SK-MEL-5 (cell line): ENCODE results near the gene MYRIP. TPM values are rescaled to one million over a fixed set of nuclear protein-coding genes. Genes with fewer than 3 reads are reported as not detected.
"Not testable (repeated sequence)": the region's sequence is repeated elsewhere in the genome, so short reads cannot be mapped to it uniquely, and the experiment has no call there.

Experiments
- DNase-seq: peaks from one replicate; pipeline ENCODE4 v3.0.0-alpha.2; 2016; ENCODE audit warnings: low read depth, low spot score
- in situ Hi-C: cut with HindIII; loops from 2 replicates; pipeline ENCODE4 v1.10.0; 2016; ENCODE audit warnings: low sequenced_read_pairs, high pct_unique_total_duplicates, low pct_unique_long_range_greater_than_20kb
- polyA plus RNA-seq, 2 experiments: library from polyadenylated mRNA; depleted of rRNA; stranded (reverse); fragments of >200 nt; gene quantifications; 2 replicates each; pipeline ENCODE4 v1.2.3, GENCODE V29; 2015
- total RNA-seq: library from RNA; depleted of rRNA; stranded (reverse); fragments of >200 nt; shearing (Covaris generic); gene quantifications from 2 replicates; pipeline ENCODE4 v1.2.3, GENCODE V29; 2014; rRNA removed

MYRIP gene
- total RNA-seq = 0.08 and 0.21 TPM in 2 replicates
- polyA plus RNA-seq (2015; cell fraction: cytosol; rRNA removed) = 0.25 and 0.26 TPM in 2 replicates
- polyA plus RNA-seq (2015; cell fraction: nucleus; rRNA removed) = 0.10 TPM in 1 of 2 replicates, not detected in the other

- in situ Hi-C loops = no loop called here
- no peak for DNase-seq
Measured at GRCh38 chr3:39809181-39809994, at the start of gene MYRIP. MYRIP (plus strand) TSS chr3:39809609; CDS start chr3:39900817, 91,208 bp downstream.

DNA sequence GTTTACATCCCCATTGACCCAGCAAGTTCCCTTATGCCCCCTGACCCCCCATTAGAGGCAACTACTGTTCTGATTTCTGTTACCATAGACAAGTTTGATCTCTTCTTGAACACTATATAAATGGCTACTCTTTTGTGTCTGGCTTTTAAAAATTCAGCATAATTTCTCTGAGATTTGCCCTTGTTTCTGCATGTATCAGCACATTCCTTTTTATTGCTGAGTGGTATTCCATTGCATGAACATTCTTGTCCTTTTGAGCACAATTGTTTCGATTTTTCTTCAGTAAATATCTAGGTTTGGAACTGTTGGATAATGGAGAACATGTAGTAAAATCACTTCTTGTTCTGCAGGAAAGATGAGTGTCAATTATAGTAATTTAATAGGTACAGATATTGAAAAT is 49.1 kb upstream of the MYRIP start:
- no peak for DNase-seq
- in situ Hi-C loops = no loop called here

DNA sequence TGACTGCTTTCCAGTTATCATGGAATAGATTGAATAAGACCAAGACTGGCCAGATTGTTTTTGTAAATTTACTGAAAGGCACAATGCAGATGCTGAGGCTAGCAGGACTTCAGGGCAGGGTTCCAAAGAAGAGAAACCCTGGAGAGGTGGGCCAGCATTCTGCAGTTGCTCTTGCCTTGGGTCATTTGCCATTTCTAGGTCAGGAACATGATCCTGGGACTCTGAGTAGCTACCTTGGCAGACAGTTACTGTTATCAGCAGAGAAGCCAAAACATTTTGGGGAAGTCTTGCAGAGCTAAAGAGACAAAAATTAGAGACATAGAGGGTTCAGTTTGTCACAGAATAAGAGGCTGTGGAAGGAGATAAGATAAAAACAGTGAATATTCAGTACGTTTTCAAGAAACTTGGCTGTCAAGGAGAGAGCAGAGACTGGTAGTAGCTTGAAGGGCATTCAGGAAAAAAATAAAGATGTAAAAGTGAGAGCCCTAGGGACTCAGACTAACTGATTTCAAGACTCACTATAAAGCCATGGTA is 46.8 kb upstream of the MYRIP start:
- DNase-seq = no peak
- in situ Hi-C loops = no loop called here

- in situ Hi-C loops = no loop called here
- DNase-seq = no peak
Measured at GRCh38 chr3:39763390-39763789, 46.0 kb upstream of the MYRIP start.

GRCh38 chr3:39765575-39765974 is 43.8 kb upstream of the MYRIP start:
- DNase-seq = no peak
- in situ Hi-C loops = no loop called here

DNA sequence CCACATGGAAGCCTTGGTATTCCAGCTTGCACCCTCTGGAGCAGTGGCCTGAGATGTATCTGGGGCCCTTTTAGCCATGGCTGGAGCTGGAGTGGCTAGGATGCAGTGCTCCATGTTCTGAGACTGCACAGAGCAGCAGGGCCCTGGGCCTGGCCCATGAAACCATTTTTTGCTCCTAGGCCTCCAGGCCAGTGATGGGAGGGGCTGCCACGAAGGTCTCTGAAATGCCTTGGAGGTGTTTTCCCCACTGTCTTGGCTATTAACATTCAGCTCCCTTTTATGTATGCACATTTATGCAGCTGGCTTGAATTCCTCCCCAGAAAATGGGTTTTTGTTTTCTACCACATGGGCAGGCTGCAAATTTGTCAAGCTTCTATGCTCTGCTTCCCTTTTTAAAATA is 43.0 kb upstream of the MYRIP start:
- in situ Hi-C loops = no loop called here
- no peak for DNase-seq

- DNase-seq, in situ Hi-C loops: not testable (repeated sequence)
Measured at GRCh38 chr3:39766909-39767308, 42.5 kb upstream of the MYRIP start.

DNA sequence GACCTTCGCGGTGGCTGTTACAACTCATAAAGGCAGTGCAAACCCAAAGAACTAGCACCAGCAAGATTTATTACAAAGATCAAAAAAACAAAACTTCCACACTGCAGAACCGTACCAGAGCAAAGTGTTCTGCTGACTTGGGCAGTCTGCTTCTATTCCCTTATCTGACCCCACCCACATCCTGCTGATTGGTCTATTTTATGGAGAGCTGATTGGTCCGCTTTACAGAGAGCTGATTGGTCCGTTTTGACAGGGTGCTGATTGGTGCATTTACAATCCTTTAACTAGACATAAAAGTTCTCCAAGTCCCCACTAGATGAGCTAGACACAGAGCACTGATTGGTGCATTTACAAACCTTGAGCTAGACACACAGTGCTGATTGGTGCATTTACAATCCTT is 31.2 kb upstream of the MYRIP start:
- in situ Hi-C loops = not testable (repeated sequence)

DNA sequence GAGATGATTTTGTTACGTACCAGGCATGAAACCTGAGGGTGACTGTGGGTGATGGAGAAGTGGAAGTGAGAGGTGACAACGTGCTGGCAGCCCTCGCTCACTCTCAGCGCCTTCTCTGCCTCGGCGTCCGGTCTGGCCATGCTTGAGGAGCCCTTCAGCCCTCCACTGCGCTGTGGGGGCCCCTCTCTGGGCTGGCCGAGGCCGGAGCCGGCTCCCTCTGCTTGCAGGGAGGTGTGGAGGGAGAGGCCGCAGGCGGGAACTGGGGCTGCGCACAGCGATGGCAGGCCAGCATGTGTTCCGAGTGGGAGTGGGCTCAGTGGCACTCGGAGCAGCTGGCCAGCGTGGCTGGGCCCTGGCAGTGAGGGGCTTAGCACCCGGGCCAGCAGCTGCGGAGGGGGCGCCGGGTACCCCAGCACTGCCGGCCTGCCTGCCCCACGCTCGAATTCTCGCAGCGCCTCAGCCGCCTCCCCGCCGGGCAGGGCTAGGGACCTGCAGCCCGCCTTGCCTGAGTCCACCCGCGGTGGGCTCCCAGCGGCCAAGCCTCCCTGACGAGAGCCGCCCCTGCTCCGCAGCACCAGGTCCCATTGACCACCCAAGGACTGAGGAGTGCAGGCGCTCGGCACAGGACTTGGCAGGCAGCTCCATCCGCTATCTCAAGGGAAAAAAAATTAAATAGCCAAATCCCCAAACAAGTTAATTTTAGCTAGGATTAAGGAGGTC is 29.7 kb upstream of the MYRIP start:
- no peak for DNase-seq
- in situ Hi-C loops = no loop called here

More for the DNA sequence above, 31.2 kb upstream of the MYRIP start:
- not testable (repeated sequence) for DNase-seq

- no peak for DNase-seq
- in situ Hi-C loops = no loop called here
Measured at GRCh38 chr3:39780352-39780751, 29.1 kb upstream of the MYRIP start.

DNA sequence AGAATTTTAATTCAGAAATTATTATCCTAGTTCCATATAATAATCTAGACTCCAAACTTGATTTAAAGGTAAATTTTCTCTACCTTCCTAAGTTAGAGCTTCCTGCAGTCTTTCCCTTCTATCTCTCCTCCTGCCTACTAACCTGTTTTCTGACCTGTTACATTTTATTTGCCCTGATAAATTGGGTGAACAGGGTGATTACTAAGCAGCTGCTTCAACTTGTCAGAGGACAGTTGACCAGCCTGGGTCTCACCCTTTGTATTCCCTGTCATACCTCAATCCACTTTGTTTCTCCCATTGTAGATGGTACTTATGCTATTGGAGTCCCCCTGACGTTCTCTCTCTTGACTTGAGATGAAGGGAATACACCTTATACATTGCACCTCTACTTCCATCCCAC is 28.4 kb upstream of the MYRIP start:
- in situ Hi-C loops = no loop called here
- DNase-seq = no peak

GRCh38 chr3:39781632-39782031 is 27.8 kb upstream of the MYRIP start:
- no peak for DNase-seq
- in situ Hi-C loops = no loop called here

- DNase-seq = no peak
- in situ Hi-C loops = no loop called here
Measured at GRCh38 chr3:39783680-39784079, 25.7 kb upstream of the MYRIP start.

DNA sequence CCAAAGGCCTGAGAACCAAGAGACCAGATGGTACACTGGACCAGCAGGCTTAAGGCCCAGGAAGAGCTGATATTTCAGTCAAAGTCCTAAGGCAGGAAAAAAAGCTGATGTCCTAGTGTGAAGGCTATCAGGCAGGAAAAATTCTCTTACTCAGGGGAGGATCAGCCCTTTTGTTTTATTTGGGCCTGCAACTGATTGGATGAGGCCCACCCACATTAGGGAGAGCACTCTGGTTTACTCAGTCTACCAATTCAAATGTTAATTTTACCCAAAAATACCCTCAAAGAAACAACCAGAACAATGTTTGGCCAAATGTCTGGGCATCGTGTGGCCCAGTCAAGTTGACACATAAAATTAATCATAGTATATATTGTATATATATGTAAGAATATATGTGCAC is 24.5 kb upstream of the MYRIP start:
- DNase-seq = no peak
- in situ Hi-C loops = no loop called here

DNA sequence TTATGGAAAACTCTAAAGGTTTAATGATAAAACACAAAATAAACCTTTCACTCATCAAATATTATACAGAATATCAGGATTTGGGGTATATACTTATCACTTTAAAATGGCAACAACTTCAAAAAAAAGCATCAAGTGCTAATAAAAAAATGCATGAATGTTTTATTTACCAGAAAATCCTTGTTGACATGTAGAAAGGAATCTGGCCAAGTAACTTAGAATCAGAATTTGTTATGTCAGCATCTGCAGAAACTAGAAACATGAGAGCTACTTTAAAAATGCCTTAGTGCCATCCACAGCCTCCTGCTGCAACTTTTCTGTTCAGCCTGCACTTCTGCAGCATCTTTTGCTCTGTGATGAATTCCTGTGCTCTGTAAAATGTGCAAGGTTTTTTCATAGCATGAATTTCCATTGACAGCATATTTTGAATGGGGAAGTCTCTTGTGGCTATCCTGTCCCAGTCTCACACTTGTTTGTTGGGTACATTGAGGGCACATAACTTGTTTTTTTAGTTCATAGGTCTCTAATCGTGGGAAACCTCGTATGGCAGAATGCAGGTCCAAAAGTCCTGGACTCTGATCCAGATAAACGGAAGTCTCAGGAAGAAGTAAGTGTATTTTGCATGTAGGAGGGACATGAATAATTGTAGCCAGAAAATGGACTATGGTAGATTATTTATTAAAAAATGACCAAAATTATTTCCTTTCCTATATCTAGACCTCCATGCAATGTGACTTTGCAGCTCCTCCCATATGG is 21.1 kb upstream of the MYRIP start:
- in situ Hi-C loops = no loop called here
- no peak for DNase-seq

- no peak for DNase-seq
- in situ Hi-C loops = no loop called here
Measured at GRCh38 chr3:39791603-39792002, 17.8 kb upstream of the MYRIP start.

- in situ Hi-C loops = no loop called here
- DNase-seq = no peak
Measured at GRCh38 chr3:39794880-39795279, 14.5 kb upstream of the MYRIP start.

- no peak for DNase-seq
- in situ Hi-C loops = no loop called here
Measured at GRCh38 chr3:39801216-39801615, 8.2 kb upstream of the MYRIP start.
